HG02763 (cell line): Measurements from ENCODE around the gene KIF25.
"Not testable (repeated sequence)": the region's sequence is repeated elsewhere in the genome, so short reads cannot be mapped to it uniquely, and the experiment has no call there.

ENCODE experiments used
- ATAC-seq: cut with Tn5 transposase; IDR thresholded peaks from one replicate; pipeline ENCODE4 v1.9.1; 2021; ENCODE audit warnings: mild to moderate bottlenecking, moderate library complexity; ENCODE audit not compliant: unreplicated experiment

The KIF25 gene

GRCh38 chr6:167993831-167994230, 3.6 kb upstream of the KIF25 start:
- ATAC-seq: no peak

- ATAC-seq: no peak
Measured at GRCh38 chr6:167995302-167995701, 2.2 kb upstream of the KIF25 start.

- ATAC-seq: no peak
Measured at GRCh38 chr6:167995731-167996151, 1.7 kb upstream of the KIF25 start.

GRCh38 chr6:167996424-167997199, 859 bp upstream of the KIF25 start:
- no peak for ATAC-seq

- no peak for ATAC-seq
Measured at GRCh38 chr6:167998215-167998614, 744 bp downstream of the KIF25 start.

GRCh38 chr6:168000198-168001028, 2.9 kb downstream of the KIF25 start:
- no peak for ATAC-seq

- ATAC-seq: no peak
Measured at GRCh38 chr6:168001029-168001332, 3.5 kb downstream of the KIF25 start.

- not testable (repeated sequence) for ATAC-seq
Measured at GRCh38 chr6:168001514-168001913, 4.0 kb downstream of the KIF25 start.

- ATAC-seq: no peak
Measured at GRCh38 chr6:168002804-168003203, 5.3 kb downstream of the KIF25 start.

GRCh38 chr6:168004023-168004422, 6.6 kb downstream of the KIF25 start:
- ATAC-seq: no peak

GRCh38 chr6:168004945-168005344, 7.5 kb downstream of the KIF25 start:
- no peak for ATAC-seq

GRCh38 chr6:168005796-168006195, 8.3 kb downstream of the KIF25 start:
- ATAC-seq: no peak

GRCh38 chr6:168007592-168008338, 10.3 kb downstream of the KIF25 start:
- no peak for ATAC-seq

- ATAC-seq: no peak
Measured at GRCh38 chr6:168009331-168009730, 11.9 kb downstream of the KIF25 start.

GRCh38 chr6:168011291-168011690, 13.8 kb downstream of the KIF25 start:
- ATAC-seq: no peak

GRCh38 chr6:168012431-168013249, 15.2 kb downstream of the KIF25 start:
- ATAC-seq: no peak

GRCh38 chr6:168013250-168013915, 15.9 kb downstream of the KIF25 start:
- ATAC-seq: no peak

- no peak for ATAC-seq
Measured at GRCh38 chr6:168014428-168014827, 17.0 kb downstream of the KIF25 start.

GRCh38 chr6:168015009-168015408, 17.5 kb downstream of the KIF25 start:
- no peak for ATAC-seq

- ATAC-seq: no peak
Measured at GRCh38 chr6:168015482-168016175, 18.2 kb downstream of the KIF25 start.
